Gastroesophageal sphincter (tissue), 4 donors: ENCODE results near the gene PDLIM5. TPM values are rescaled to one million over a fixed set of nuclear protein-coding genes. Genes with fewer than 3 reads are reported as not detected.

Source experiments
- ATAC-seq: fragments of 150-250 bp; one replicate; pipeline ENCODE4 v1.9.1; 2016; ENCODE audit warnings: mild to moderate bottlenecking, moderate library complexity
- H3K27ac ChIP-seq, 4 donors: fragments of 200-600 bp; sonication (generic) in 3 of 4; 1 replicate in 3 of 4; 2 replicates in 1 of 4; pipeline ENCODE4 v1.5.1; 2016 to 2019
- H3K27me3 ChIP-seq: fragments of 200-600 bp; sonication (generic); one replicate; pipeline ENCODE4 v1.5.1; 2019
- H3K36me3 ChIP-seq, 2 donors: fragments of 200-600 bp; sonication (generic); one replicate each; pipeline ENCODE4 v1.5.1; 2019; ENCODE audit warnings: control low read depth in 1 of 2
- H3K4me1 ChIP-seq, 3 donors: fragments of 200-600 bp; sonication (generic); 1 replicate in 2 of 3; 2 replicates in 1 of 3; pipeline ENCODE4 v1.5.1; 2016 to 2019; ENCODE audit warnings: control low read depth in 2 of 3
- H3K4me3 ChIP-seq, 2 donors: fragments of 200-600 bp; sonication (generic); one replicate each; pipeline ENCODE4 v1.5.1; 2019; ENCODE audit warnings: mild to moderate bottlenecking in 1 of 2, moderate library complexity in 1 of 2
- H3K9me3 ChIP-seq, 3 donors: fragments of 200-600 bp; sonication (generic); one replicate each; pipeline ENCODE4 v1.5.1; 2017 to 2019; ENCODE audit warnings: control low read depth in 2 of 3
- CTCF ChIP-seq, 4 experiments: fragments of 200-600 bp in 2 of 4; fragments of 450-650 bp in 2 of 4; sonication (generic) in 1 of 4; IDR thresholded peaks; one replicate each; pipeline ENCODE4 v1.5.1; 2017 to 2019; ENCODE audit warnings: antibody characterized with exemption in 4 of 4, mild to moderate bottlenecking in 2 of 4, moderate library complexity in 2 of 4
- EP300 ChIP-seq: sonication (generic); formaldehyde crosslinking; IDR thresholded peaks from one replicate; pipeline ENCODE4 v1.6.1; 2017; ENCODE audit warnings: antibody characterized with exemption, mild to moderate bottlenecking
- POLR2A ChIP-seq, 2 donors: fragments of 450-650 bp; IDR thresholded peaks; one replicate each; pipeline ENCODE4 v1.6.1; 2017; ENCODE audit warnings: antibody characterized with exemption in 2 of 2, mild to moderate bottlenecking in 2 of 2, moderate library complexity in 1 of 2
- POLR2AphosphoS5 ChIP-seq: sonication (generic); formaldehyde crosslinking; IDR thresholded peaks from one replicate; pipeline ENCODE4 v1.6.1; 2017; ENCODE audit warnings: antibody characterized with exemption
- WGBS, 2 donors: methylation state at CpG; one replicate each; pipeline ENCODE4 v1.1.5; 2018; ENCODE audit warnings: low coverage in 1 of 2; 5-methylcytosine and 5-hydroxymethylcytosine counted together
- total RNA-seq, 4 donors: library from RNA; depleted of rRNA; stranded (reverse); fragments of >200 nt; gene quantifications; one replicate each; pipeline ENCODE4 v1.1.0, GENCODE V29; 2016

PDLIM5 gene
- total RNA-seq, 4 donors from 2014 or later = 100 to 223 (median 175) TPM

GRCh38 chr4:94676970-94677369, 225.2 kb downstream of the PDLIM5 start:
- no peak for ATAC-seq
- TF ChIP-seq CTCF (IDR thresholded peaks at IDR 0.05) = no peak
- no peak for TF ChIP-seq EP300
- no peak for TF ChIP-seq POLR2AphosphoS5
- no peak for TF ChIP-seq POLR2A (IDR thresholded peaks at IDR 0.05)
- H3K4me1 ChIP-seq = peaks cover 0 to 9% (median 2%) of the 10 kb centered on the region in 3 donors
- H3K27ac ChIP-seq = no peak overlapping the region
- H3K27me3 ChIP-seq = no peaks in the 10 kb centered on the region
- 24% methylated on average over 2 of the region's 2 CpGs for WGBS, 2 donors
- no peak overlapping the region for H3K4me3 ChIP-seq
- no peaks in the 10 kb centered on the region for H3K9me3 ChIP-seq
- H3K36me3 ChIP-seq = no peaks in the 10 kb centered on the region

- ATAC-seq = no peak
- TF ChIP-seq CTCF (IDR thresholded peaks at IDR 0.05) = no peak
Observed at GRCh38 chr4:94678896-94679295, 227.2 kb downstream of the PDLIM5 start.

GRCh38 chr4:94680176-94680862, 228.6 kb downstream of the PDLIM5 start:
- ATAC-seq = no peak
- peaks cover 0 to 9% (median 2%) of the 10 kb centered on the region in 3 donors for H3K4me1 ChIP-seq
- no peak overlapping the region for H3K4me3 ChIP-seq
- WGBS, 2 donors = 57 to 86% methylated on average over 6 to 10 of the region's 10 CpGs
- TF ChIP-seq CTCF (IDR thresholded peaks at IDR 0.05) (no peak), EP300 (no peak), POLR2A (IDR thresholded peaks at IDR 0.05) (no peak), POLR2AphosphoS5 (no peak)
- no peaks in the 10 kb centered on the region for H3K9me3 ChIP-seq
- no peak overlapping the region for H3K27ac ChIP-seq
- H3K36me3 ChIP-seq = no peaks in the 10 kb centered on the region
- no peaks in the 10 kb centered on the region for H3K27me3 ChIP-seq

More at GRCh38 chr4:94678896-94679295, 227.2 kb downstream of the PDLIM5 start:
- no peaks in the 10 kb centered on the region for H3K36me3 ChIP-seq
- no peak overlapping the region for H3K27ac ChIP-seq
- H3K27me3 ChIP-seq = no peaks in the 10 kb centered on the region
- no peak overlapping the region for H3K4me3 ChIP-seq
- no peaks in the 10 kb centered on the region for H3K9me3 ChIP-seq
- peaks cover 0 to 9% (median 2%) of the 10 kb centered on the region in 3 donors for H3K4me1 ChIP-seq

- H3K27ac ChIP-seq = no peak overlapping the region
- no peaks in the 10 kb centered on the region for H3K36me3 ChIP-seq
- H3K9me3 ChIP-seq = no peaks in the 10 kb centered on the region
- no peak for ATAC-seq
- H3K4me1 ChIP-seq = no peaks in the 10 kb centered on the region
- no peak overlapping the region for H3K4me3 ChIP-seq
- TF ChIP-seq EP300 (no peak), POLR2A (IDR thresholded peaks at IDR 0.05) (no peak), CTCF (IDR thresholded peaks at IDR 0.05) (no peak), POLR2AphosphoS5 (no peak)
- 86 to 93% methylated on average over 3 to 5 of the region's 5 CpGs for WGBS, 2 donors
- H3K27me3 ChIP-seq = no peaks in the 10 kb centered on the region
Observed at GRCh38 chr4:94686086-94686485, 234.3 kb downstream of the PDLIM5 start.

- TF ChIP-seq POLR2AphosphoS5 = no peak
- no peak for TF ChIP-seq POLR2A (IDR thresholded peaks at IDR 0.05)
- no peak for TF ChIP-seq EP300
- no peak for TF ChIP-seq CTCF (IDR thresholded peaks at IDR 0.05)
- ATAC-seq = no peak
- 67 to 72% methylated on average over 4 of the region's 4 CpGs for WGBS, 2 donors
Observed at GRCh38 chr4:94689155-94689860, 237.6 kb downstream of the PDLIM5 start.

More at GRCh38 chr4:94689155-94689860, 237.6 kb downstream of the PDLIM5 start:
- Histone ChIP-seq H3K4me3 (no peak overlapping the region), H3K27me3 (no peaks in the 10 kb centered on the region), H3K4me1 (no peaks in the 10 kb centered on the region), H3K27ac (no peak overlapping the region), H3K36me3 (no peaks in the 10 kb centered on the region), H3K9me3 (no peaks in the 10 kb centered on the region)
